K562 (cell line): Measurements from ENCODE around the gene RPP25. TPM values are rescaled to one million over a fixed set of nuclear protein-coding genes. Genes with fewer than 3 reads are reported as not detected.

Source experiments
- CCAR2 ChIP-seq: fragments of 200-400 bp; formaldehyde crosslinking; IDR thresholded peaks from 2 replicates; pipeline ENCODE4 v1.6.1; 2017; ENCODE audit warnings: mild to moderate bottlenecking, low read depth, low read length
- CHD1 ChIP-seq: fragments of 200-600 bp; sonication (generic); IDR thresholded peaks from one replicate; pipeline ENCODE4 v1.6.1; 2012; ENCODE audit warnings: mild to moderate bottlenecking, moderate library complexity, low read length, inconsistent platforms
- CREM ChIP-seq: IDR thresholded peaks from 2 replicates; pipeline ENCODE4 v1.6.1; 2014; ENCODE audit warnings: antibody characterized with exemption, low read depth
- EP300 ChIP-seq: IDR thresholded peaks from 2 replicates; pipeline ENCODE4 v1.6.1; 2012; ENCODE audit warnings: low read length, improper control_type of control experiment
- HDAC1 ChIP-seq, 2 experiments: fragments of 450-650 bp; IDR thresholded peaks; 2 replicates each; pipeline ENCODE4 v1.6.1; 2016 to 2017; ENCODE audit warnings: inconsistent platforms in 1 of 2, mild to moderate bottlenecking in 1 of 2, moderate library complexity in 1 of 2
- HDAC8 ChIP-seq: fragments of 450-650 bp; IDR thresholded peaks from 2 replicates; pipeline ENCODE4 v1.6.1; 2016; ENCODE audit warnings: mild to moderate bottlenecking, missing genetic modification characterization, moderate library complexity, missing compliant biosample characterization
- HNRNPH1 ChIP-seq: fragments of 200-400 bp; formaldehyde crosslinking; optimal IDR thresholded peaks from 2 replicates; pipeline ENCODE3; 2017; ENCODE audit warnings: low read depth, mild to moderate bottlenecking, low read length, moderate library complexity
- KDM2B ChIP-seq: fragments of 250-450 bp; sonication (Bioruptor Pico); IDR thresholded peaks from 2 replicates; pipeline ENCODE4 v1.8.0; 2021; ENCODE audit warnings: mild to moderate bottlenecking, moderate library complexity
- KDM5B ChIP-seq: fragments of 200-600 bp; sonication (generic); IDR thresholded peaks from 2 replicates; pipeline ENCODE4 v1.6.1; 2012; ENCODE audit warnings: low read depth, mild to moderate bottlenecking, moderate library complexity, low read length, control low read depth, inconsistent platforms; ENCODE audit not compliant: insufficient replicate concordance
- MAFG ChIP-seq: fragments of 450-650 bp; conservative IDR thresholded peaks from 2 replicates; pipeline ENCODE4 v1.6.1; 2016; ENCODE audit warnings: missing genetic modification characterization, missing compliant biosample characterization
- MCM5 ChIP-seq: fragments of 450-650 bp; IDR thresholded peaks from 2 replicates; pipeline ENCODE4 v1.6.1; 2016; ENCODE audit warnings: low read depth
- RAD51 ChIP-seq: fragments of 450-650 bp; IDR thresholded peaks from 2 replicates; pipeline ENCODE4 v1.7.1; 2016; ENCODE audit warnings: low read depth, mild to moderate bottlenecking, borderline replicate concordance
- RBM34 ChIP-seq: fragments of 200-400 bp; formaldehyde crosslinking; IDR thresholded peaks from 2 replicates; pipeline ENCODE4 v1.6.1; 2018; ENCODE audit warnings: low read length, borderline replicate concordance; ENCODE audit not compliant: insufficient read depth
- SNIP1 ChIP-seq: fragments of 450-650 bp; IDR thresholded peaks from 2 replicates; pipeline ENCODE4 v1.7.1; 2017; ENCODE audit warnings: low read depth, mild to moderate bottlenecking
- STAT5B ChIP-seq: fragments of 250-450 bp; sonication (Bioruptor Pico); IDR thresholded peaks from 2 replicates; pipeline ENCODE4 v1.8.0; 2021; ENCODE audit warnings: mild to moderate bottlenecking, inconsistent platforms
- TAL1 ChIP-seq: fragments of 450-650 bp; IDR thresholded peaks from 2 replicates; pipeline ENCODE4 v1.6.1; 2016; ENCODE audit warnings: mild to moderate bottlenecking
- TBL1XR1 ChIP-seq, 2 experiments: IDR thresholded peaks; 2 replicates each; pipeline ENCODE4 v1.6.1; 2012; ENCODE audit warnings: improper control_type of control experiment in 2 of 2, low read length in 2 of 2, mild to moderate bottlenecking in 1 of 2
- THRAP3 ChIP-seq: fragments of 450-650 bp; IDR thresholded peaks from 2 replicates; pipeline ENCODE4 v1.6.1; 2016; ENCODE audit warnings: mild to moderate bottlenecking, inconsistent platforms, borderline replicate concordance
- TOE1 ChIP-seq, 2 experiments: fragments of 450-650 bp in 1 of 2; sonication (generic) in 1 of 2; formaldehyde crosslinking in 1 of 2; IDR thresholded peaks; 2 replicates each; pipeline versions ENCODE4 v1.7.1 to v1.8.0; 2016 to 2022; ENCODE audit warnings: borderline replicate concordance in 2 of 2, mild to moderate bottlenecking in 2 of 2, antibody characterized with exemption in 1 of 2, inconsistent platforms in 1 of 2, low read depth in 1 of 2, missing genetic modification reagents in 1 of 2, moderate library complexity in 1 of 2
- ZNF766 ChIP-seq: fragments of 200-800 bp; sonication (Bioruptor generic); conservative IDR thresholded peaks from 2 replicates; pipeline ENCODE4 v1.6.1; 2016; ENCODE audit warnings: missing genetic modification characterization, missing compliant biosample characterization
- polyA plus RNA-seq, 8 experiments: library from polyadenylated mRNA; depleted of rRNA in 4 of 8; stranded (reverse) in 5 of 8; unstranded in 3 of 8; fragments of >200 nt; fragmentation: Nextera tagmentation in 2 of 8; fragmentation: Illumina TruSeq in 1 of 8; extraction: Ambion mirVana in 2 of 8; extraction: Trizol in 1 of 8; gene quantifications; 2 replicates each; pipeline versions ENCODE4 v1.2.1 to v1.2.3, GENCODE V29; 2011 to 2014; ENCODE audit warnings: inconsistent platforms in 1 of 8, missing spikeins in 1 of 8
- total RNA-seq, 7 experiments: library from RNA; depleted of rRNA in 6 of 7; stranded (reverse); fragments of >200 nt in 6 of 7; fragmentation: Illumina TruSeq in 2 of 7; extraction: Trizol in 2 of 7; gene quantifications; 2 replicates each; pipeline versions ENCODE4 v1.2.1 to v1.2.3, GENCODE V29; 2011 to 2021; ENCODE audit warnings: low replicate concordance in 1 of 7
- TF ChIP-seq, protein P1 (sequence below): IDR thresholded peaks from 3 replicates; pipeline ENCODE4 v1.6.1; 2011; ENCODE audit warnings: borderline replicate concordance, mild to moderate bottlenecking; ENCODE audit not compliant: insufficient read length, insufficient read depth
- TF ChIP-seq, protein P2 (sequence below): fragments of 250-450 bp; sonication (Bioruptor Pico); IDR thresholded peaks from 2 replicates; pipeline ENCODE4 v1.4.0; 2020; ENCODE audit warnings: mild to moderate bottlenecking, moderate library complexity
- TF ChIP-seq, protein P3 (sequence below): IDR thresholded peaks from 2 replicates; pipeline ENCODE4 v1.6.1; 2011; ENCODE audit not compliant: insufficient read length; ENCODE audit errors: extremely low read depth

Gene RPP25
- total and polyA plus RNA-seq, 9 of the 15 experiments (the other 6 are each of a cell fraction or from before 2014, with no cell fraction given), result 1.1 to 12.3 (median 5.6) TPM

DNA sequence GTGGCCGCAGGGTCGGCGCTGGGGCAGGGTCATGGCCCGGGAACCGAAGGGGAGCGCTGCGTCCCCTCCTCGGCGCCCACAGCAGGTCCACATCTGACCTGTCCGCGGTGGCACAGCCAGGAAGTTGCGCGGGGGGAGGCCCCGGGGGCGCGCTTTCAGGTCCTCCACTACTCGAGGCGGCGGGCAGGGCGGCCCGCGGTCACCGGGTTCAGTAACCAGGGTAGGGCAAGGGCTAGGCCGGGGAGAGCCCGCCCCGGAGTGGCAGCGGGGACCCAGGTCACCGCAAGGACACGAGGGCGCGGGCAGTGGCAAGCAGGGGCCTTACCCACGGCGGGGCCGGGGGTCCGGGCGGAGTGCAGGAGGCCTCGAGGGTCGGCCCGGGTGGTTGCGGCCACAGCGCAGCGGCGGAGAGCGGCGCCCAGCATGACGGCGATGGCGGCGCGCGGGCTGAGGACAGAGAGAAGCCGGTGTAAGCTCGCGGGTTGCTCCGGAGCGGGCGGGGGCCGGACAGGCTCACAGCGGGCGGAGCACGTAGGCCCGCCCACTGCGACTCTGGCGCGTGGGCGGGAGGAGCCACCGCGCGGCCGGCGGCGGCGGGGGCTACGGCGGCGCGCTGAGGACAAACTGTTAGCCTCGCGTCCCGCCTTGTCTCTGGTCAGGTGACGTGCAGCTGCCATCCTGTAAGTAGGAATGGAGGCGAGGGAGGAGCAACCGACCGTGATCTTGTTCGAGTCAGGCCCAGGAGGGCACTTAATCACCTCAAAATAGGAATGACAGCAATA, 18.8 kb downstream of the RPP25 start, which contains the start of gene COX5A (continued):
- TF ChIP-seq KDM5B, result peak; percentile 86
- TF ChIP-seq HNRNPH1, result no peak
- TF ChIP-seq HDAC1 (IDR thresholded peaks at IDR 0.05), result peak; percentile 10 to 77; a peak in 1 of 4 replicates
- 0 out of 2 replicates have a peak, but pooled peaks have one; percentile 72 for TF ChIP-seq RBM34
- TF ChIP-seq, protein P1, sequence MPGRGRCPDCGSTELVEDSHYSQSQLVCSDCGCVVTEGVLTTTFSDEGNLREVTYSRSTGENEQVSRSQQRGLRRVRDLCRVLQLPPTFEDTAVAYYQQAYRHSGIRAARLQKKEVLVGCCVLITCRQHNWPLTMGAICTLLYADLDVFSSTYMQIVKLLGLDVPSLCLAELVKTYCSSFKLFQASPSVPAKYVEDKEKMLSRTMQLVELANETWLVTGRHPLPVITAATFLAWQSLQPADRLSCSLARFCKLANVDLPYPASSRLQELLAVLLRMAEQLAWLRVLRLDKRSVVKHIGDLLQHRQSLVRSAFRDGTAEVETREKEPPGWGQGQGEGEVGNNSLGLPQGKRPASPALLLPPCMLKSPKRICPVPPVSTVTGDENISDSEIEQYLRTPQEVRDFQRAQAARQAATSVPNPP, result no peak
- peak; percentile 79 for TF ChIP-seq RAD51
- TF ChIP-seq, protein P2, sequence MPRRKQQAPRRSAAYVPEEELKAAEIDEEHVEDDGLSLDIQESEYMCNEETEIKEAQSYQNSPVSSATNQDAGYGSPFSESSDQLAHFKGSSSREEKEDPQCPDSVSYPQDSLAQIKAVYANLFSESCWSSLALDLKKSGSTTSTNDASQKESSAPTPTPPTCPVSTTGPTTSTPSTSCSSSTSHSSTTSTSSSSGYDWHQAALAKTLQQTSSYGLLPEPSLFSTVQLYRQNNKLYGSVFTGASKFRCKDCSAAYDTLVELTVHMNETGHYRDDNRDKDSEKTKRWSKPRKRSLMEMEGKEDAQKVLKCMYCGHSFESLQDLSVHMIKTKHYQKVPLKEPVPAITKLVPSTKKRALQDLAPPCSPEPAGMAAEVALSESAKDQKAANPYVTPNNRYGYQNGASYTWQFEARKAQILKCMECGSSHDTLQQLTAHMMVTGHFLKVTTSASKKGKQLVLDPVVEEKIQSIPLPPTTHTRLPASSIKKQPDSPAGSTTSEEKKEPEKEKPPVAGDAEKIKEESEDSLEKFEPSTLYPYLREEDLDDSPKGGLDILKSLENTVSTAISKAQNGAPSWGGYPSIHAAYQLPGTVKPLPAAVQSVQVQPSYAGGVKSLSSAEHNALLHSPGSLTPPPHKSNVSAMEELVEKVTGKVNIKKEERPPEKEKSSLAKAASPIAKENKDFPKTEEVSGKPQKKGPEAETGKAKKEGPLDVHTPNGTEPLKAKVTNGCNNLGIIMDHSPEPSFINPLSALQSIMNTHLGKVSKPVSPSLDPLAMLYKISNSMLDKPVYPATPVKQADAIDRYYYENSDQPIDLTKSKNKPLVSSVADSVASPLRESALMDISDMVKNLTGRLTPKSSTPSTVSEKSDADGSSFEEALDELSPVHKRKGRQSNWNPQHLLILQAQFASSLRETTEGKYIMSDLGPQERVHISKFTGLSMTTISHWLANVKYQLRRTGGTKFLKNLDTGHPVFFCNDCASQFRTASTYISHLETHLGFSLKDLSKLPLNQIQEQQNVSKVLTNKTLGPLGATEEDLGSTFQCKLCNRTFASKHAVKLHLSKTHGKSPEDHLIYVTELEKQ (CRISPR knock-in tag), result no peak
- TF ChIP-seq HDAC8 (tag), result no peak
- TF ChIP-seq KDM2B, result no peak
- no peak for TF ChIP-seq MCM5
- no peak for TF ChIP-seq MAFG (tag)
- TF ChIP-seq CREM, result peak; percentile 98
- no peak; a peak in 1 of 4 replicates for TF ChIP-seq TBL1XR1 (IDR thresholded peaks at IDR 0.05; ENCODE audit: low read length in 2 of 2)
- TF ChIP-seq SNIP1, result no peak
- TF ChIP-seq STAT5B (CRISPR knock-in tag), result no peak
- no peak for TF ChIP-seq THRAP3
- peak; percentile 32; the same call in 1 of the 2 replicates for TF ChIP-seq EP300
- no peak for TF ChIP-seq CCAR2
- no peak for TF ChIP-seq ZNF766 (CRISPR knock-in tag)
- peak; percentile 87 for TF ChIP-seq TOE1 (IDR thresholded peaks at IDR 0.05; ENCODE audit: borderline replicate concordance)
- peak; percentile 81; the same call in 1 of the 2 replicates for TF ChIP-seq TOE1 (CRISPR knock-in tag; IDR thresholded peaks at IDR 0.05; ENCODE audit: borderline replicate concordance, low read depth)
- TF ChIP-seq CHD1, result no peak
- TF ChIP-seq, protein P3, sequence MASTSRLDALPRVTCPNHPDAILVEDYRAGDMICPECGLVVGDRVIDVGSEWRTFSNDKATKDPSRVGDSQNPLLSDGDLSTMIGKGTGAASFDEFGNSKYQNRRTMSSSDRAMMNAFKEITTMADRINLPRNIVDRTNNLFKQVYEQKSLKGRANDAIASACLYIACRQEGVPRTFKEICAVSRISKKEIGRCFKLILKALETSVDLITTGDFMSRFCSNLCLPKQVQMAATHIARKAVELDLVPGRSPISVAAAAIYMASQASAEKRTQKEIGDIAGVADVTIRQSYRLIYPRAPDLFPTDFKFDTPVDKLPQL, result no peak
- TF ChIP-seq TAL1, result no peak
